ENCODE results near the gene UBE2J2. TPM values are rescaled to one million over a fixed set of nuclear protein-coding genes. Genes with fewer than 3 reads are reported as not detected.
A peak's percentile ranks its signal among the peaks of the same experiment; 100 is the strongest.

UBE2J2 gene
- 10 to 100 TPM; 66.0 to 84.2 (median 78.1) TPM for total RNA-seq
- total RNA-seq (2013): 46.0 TPM

GRCh38 chr1:1273512-1274298, at the start of gene UBE2J2:
UBE2J2 (minus strand) TSS chr1:1273854; CDS start chr1:1267992, 5,862 bp downstream.
- H3K4me3 Mint-ChIP-seq: peak within 1 kb of the TSS; percentile 84
- WGBS (ENCODE audit: insufficient coverage): under 1% methylated on average over 105 of the region's 105 CpGs
- ATAC-seq: peak; percentile 96 to 99 (median 98)
- Histone ChIP-seq H3K9me3 (ENCODE audit: control insufficient read depth, insufficient read depth, low read length) (no peaks in the 10 kb centered on the region), H3K27me3 (ENCODE audit: control insufficient read depth, insufficient read depth, low read length) (no peaks in the 10 kb centered on the region), H3K27ac (ENCODE audit: low read length) (peak within 1 kb of the TSS; percentile 36), H3K36me3 (ENCODE audit: control insufficient read depth, insufficient read depth, low read length) (no peaks in the 10 kb centered on the region), H3K4me1 (ENCODE audit: control insufficient read depth, insufficient read depth, low read length) (peaks cover 40% of the 10 kb centered on the region), H3K4me3 (ENCODE audit: low read length) (peak within 1 kb of the TSS; percentile 74)
- no peaks in the 10 kb centered on the region for H3K9me3 Mint-ChIP-seq
- intact Hi-C loops (cut with micrococcal nuclease): loop anchor here (5.0 kb wide), 2 partner anchors 34 to 156 kb away; partner anchors contain the start of genes ACAP3, C1orf159 and PUSL1
- no peaks in the 10 kb centered on the region for H3K36me3 Mint-ChIP-seq
- peaks cover 28 to 37% of the 10 kb centered on the region in 2 donors for H3K4me1 Mint-ChIP-seq
- no peaks in the 10 kb centered on the region for H3K27me3 Mint-ChIP-seq (ENCODE audit: low read depth in 2 of 2)
- TF ChIP-seq, protein P1, sequence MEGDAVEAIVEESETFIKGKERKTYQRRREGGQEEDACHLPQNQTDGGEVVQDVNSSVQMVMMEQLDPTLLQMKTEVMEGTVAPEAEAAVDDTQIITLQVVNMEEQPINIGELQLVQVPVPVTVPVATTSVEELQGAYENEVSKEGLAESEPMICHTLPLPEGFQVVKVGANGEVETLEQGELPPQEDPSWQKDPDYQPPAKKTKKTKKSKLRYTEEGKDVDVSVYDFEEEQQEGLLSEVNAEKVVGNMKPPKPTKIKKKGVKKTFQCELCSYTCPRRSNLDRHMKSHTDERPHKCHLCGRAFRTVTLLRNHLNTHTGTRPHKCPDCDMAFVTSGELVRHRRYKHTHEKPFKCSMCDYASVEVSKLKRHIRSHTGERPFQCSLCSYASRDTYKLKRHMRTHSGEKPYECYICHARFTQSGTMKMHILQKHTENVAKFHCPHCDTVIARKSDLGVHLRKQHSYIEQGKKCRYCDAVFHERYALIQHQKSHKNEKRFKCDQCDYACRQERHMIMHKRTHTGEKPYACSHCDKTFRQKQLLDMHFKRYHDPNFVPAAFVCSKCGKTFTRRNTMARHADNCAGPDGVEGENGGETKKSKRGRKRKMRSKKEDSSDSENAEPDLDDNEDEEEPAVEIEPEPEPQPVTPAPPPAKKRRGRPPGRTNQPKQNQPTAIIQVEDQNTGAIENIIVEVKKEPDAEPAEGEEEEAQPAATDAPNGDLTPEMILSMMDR (IDR thresholded peaks at IDR 0.05): no peak
- peak; percentile 86 to 96 for DNase-seq
- peak within 1 kb of the TSS; percentile 51 to 58 for H3K27ac Mint-ChIP-seq

DNA sequence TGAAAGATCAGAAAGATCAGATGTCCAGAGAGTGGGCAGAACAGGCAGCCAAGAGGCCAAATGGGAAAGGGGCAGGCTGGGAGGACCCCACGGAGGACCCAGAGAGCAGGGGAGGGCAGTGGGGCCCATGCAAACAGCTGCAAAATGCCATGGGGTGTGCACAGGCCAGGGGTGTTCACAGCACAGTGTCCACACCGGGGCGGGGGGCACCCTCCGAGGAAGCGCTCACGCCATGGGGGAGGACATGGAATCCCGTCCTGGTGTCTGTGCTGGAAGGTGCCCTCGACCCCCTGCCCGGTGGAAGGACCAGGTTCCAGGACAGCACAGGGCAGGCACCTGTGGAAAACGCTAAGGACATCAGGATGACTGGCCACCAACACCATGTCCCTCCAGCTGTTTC, 49.3 kb upstream of the UBE2J2 start:
- Mint-ChIP-seq H3K27me3 (ENCODE audit: low read depth in 2 of 2) (no peaks in the 10 kb centered on the region), H3K9me3 (no peaks in the 10 kb centered on the region), H3K4me1 (peaks cover 20 to 48% of the 10 kb centered on the region in 2 donors), H3K27ac (no peak overlapping the region), H3K4me3 (peak overlapping the region; percentile 82), H3K36me3 (no peaks in the 10 kb centered on the region)
- TF ChIP-seq, protein P1 (IDR thresholded peaks at IDR 0.05): no peak
- DNase-seq (no peak), ATAC-seq (no peak)
- Histone ChIP-seq H3K36me3 (ENCODE audit: control insufficient read depth, insufficient read depth, low read length) (peaks cover 19% of the 10 kb centered on the region), H3K27me3 (ENCODE audit: control insufficient read depth, insufficient read depth, low read length) (no peaks in the 10 kb centered on the region), H3K4me3 (ENCODE audit: low read length) (no peak overlapping the region), H3K4me1 (ENCODE audit: control insufficient read depth, insufficient read depth, low read length) (peaks cover 37% of the 10 kb centered on the region), H3K27ac (ENCODE audit: low read length) (no peak overlapping the region), H3K9me3 (ENCODE audit: control insufficient read depth, insufficient read depth, low read length) (no peaks in the 10 kb centered on the region)
- intact Hi-C loops (cut with micrococcal nuclease): no loop called here
- WGBS (ENCODE audit: insufficient coverage): 96% methylated on average over 10 of the region's 10 CpGs

DNA sequence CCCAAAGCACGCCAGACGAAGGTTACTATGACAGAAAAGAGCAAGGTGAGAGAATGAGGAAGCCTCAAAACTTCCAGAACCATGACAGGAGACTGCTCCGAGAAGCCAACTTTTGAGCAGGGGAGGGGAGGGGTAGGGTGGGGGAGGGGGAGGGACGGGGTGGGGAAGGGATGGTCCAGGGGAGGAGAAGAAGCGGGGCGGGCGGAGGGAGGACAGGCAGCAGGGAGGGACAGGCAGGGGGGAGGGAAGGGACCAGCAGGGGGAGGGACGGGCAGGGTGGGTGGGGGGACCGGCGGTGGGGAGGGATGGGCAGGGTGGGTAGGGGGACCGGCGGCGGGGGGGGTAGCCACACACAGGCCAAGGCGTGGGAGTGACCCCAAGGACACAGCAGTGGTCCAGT, 48.8 kb upstream of the UBE2J2 start:
- no peak overlapping the region for H3K27ac ChIP-seq (ENCODE audit: low read length)
- Mint-ChIP-seq H3K36me3 (no peaks in the 10 kb centered on the region), H3K4me1 (peaks cover 20 to 48% of the 10 kb centered on the region in 2 donors), H3K9me3 (no peaks in the 10 kb centered on the region), H3K4me3 (peak overlapping the region; percentile 28), H3K27me3 (ENCODE audit: low read depth in 2 of 2) (no peaks in the 10 kb centered on the region), H3K27ac (peak overlapping the region in 1 of 2 donors; percentile 74)
- H3K36me3 ChIP-seq (ENCODE audit: control insufficient read depth, insufficient read depth, low read length): peaks cover 16% of the 10 kb centered on the region
- H3K9me3 ChIP-seq (ENCODE audit: control insufficient read depth, insufficient read depth, low read length): no peaks in the 10 kb centered on the region
- TF ChIP-seq, protein P1 (IDR thresholded peaks at IDR 0.05): no peak
- ATAC-seq: no peak
- peaks cover 37% of the 10 kb centered on the region for H3K4me1 ChIP-seq (ENCODE audit: control insufficient read depth, insufficient read depth, low read length)
- no peak for DNase-seq
- H3K27me3 ChIP-seq (ENCODE audit: control insufficient read depth, insufficient read depth, low read length): no peaks in the 10 kb centered on the region
- 90% methylated on average over 6 of the region's 14 CpGs for WGBS (ENCODE audit: insufficient coverage)
- no peak overlapping the region for H3K4me3 ChIP-seq (ENCODE audit: low read length)
- intact Hi-C loops (cut with micrococcal nuclease): no loop called here

All from natural killer cell (primary cell).